A549 (cell line): ENCODE data around the gene EBF3.

ENCODE experiments used
- CBX2 ChIP-seq: fragments of 200-600 bp; sonication (generic); IDR thresholded peaks from 2 replicates; pipeline ENCODE4 v1.6.1; 2016; ENCODE audit warnings: low read depth, mild to moderate bottlenecking, borderline replicate concordance
- CTCF ChIP-seq: fragments of >200 bp; sonication (Bioruptor Twin); formaldehyde crosslinking; IDR thresholded peaks from 3 replicates; pipeline ENCODE4 v1.5.1; 2016
- EP300 ChIP-seq, 2 experiments: fragments of >200 bp; sonication (Bioruptor Twin); formaldehyde crosslinking; IDR thresholded peaks; 2 replicates in 1 of 2; 3 replicates in 1 of 2; pipeline ENCODE4 v1.6.1; 2016 to 2017
- KDM1A ChIP-seq: fragments of 200-600 bp; sonication (generic); IDR thresholded peaks from 2 replicates; pipeline ENCODE4 v1.6.1; 2016; ENCODE audit warnings: low read depth, mild to moderate bottlenecking
- KDM5A ChIP-seq: fragments of 200-600 bp; sonication (generic); IDR thresholded peaks from 2 replicates; pipeline ENCODE4 v1.6.1; 2016; ENCODE audit warnings: antibody characterized with exemption, mild to moderate bottlenecking
- POLR2A ChIP-seq: IDR thresholded peaks from 2 replicates; pipeline ENCODE4 v1.6.1; 2012; ENCODE audit warnings: mild to moderate bottlenecking, low read length

GRCh38 chr10:129815898-129816655, 148.0 kb downstream of the EBF3 start:
- TF ChIP-seq CTCF, result no peak
- no peak for TF ChIP-seq KDM5A
- no peak for TF ChIP-seq POLR2A
- TF ChIP-seq CBX2, result no peak
- TF ChIP-seq EP300 (IDR thresholded peaks at IDR 0.05), result no peak
- TF ChIP-seq KDM1A, result no peak
